H9 (cell line): ENCODE results near the gene TRABD2B. TPM values are rescaled to one million over a fixed set of nuclear protein-coding genes. Genes with fewer than 3 reads are reported as not detected.

Source experiments
- DNase-seq: peaks from one replicate; pipeline ENCODE4 v3.0.0-alpha.2; 2017
- H2AFZ ChIP-seq: one replicate; pipeline ENCODE4 v1.6.1; 2013; ENCODE audit warnings: mild to moderate bottlenecking, low read length, control low read depth, moderate library complexity
- H2AK5ac ChIP-seq: 2 replicates; pipeline ENCODE4 v1.6.1; 2013; ENCODE audit warnings: low read length, control low read depth, mixed read lengths; ENCODE audit not compliant: insufficient read length
- H2BK120ac ChIP-seq: one replicate; pipeline ENCODE4 v1.6.1; 2013; ENCODE audit warnings: low read depth, mild to moderate bottlenecking, low read length, control low read depth, inconsistent platforms; ENCODE audit not compliant: poor library complexity, severe bottlenecking
- H2BK12ac ChIP-seq: 2 replicates; pipeline ENCODE4 v1.6.1; 2013; ENCODE audit warnings: low read length, control low read depth, mixed read lengths, low read depth; ENCODE audit not compliant: insufficient read length
- H2BK15ac ChIP-seq: 2 replicates; pipeline ENCODE4 v1.6.1; 2013; ENCODE audit warnings: low read depth, low read length, control low read depth
- H2BK20ac ChIP-seq: one replicate; pipeline ENCODE4 v1.6.1; 2013; ENCODE audit warnings: low read depth, mild to moderate bottlenecking, low read length, control low read depth, inconsistent platforms; ENCODE audit not compliant: poor library complexity, severe bottlenecking
- H2BK5ac ChIP-seq: 2 replicates; pipeline ENCODE4 v1.6.1; 2013; ENCODE audit warnings: low read length, control low read depth, mixed read lengths; ENCODE audit not compliant: insufficient read length
- H3K14ac ChIP-seq: 2 replicates; pipeline ENCODE4 v1.6.1; 2013; ENCODE audit warnings: low read length, control low read depth; ENCODE audit not compliant: insufficient read depth
- H3K18ac ChIP-seq: 2 replicates; pipeline ENCODE4 v1.6.1; 2013; ENCODE audit warnings: low read depth, mild to moderate bottlenecking, mixed read lengths, low read length, control low read depth; ENCODE audit not compliant: insufficient read length
- H3K23ac ChIP-seq: 2 replicates; pipeline ENCODE4 v1.6.1; 2013; ENCODE audit warnings: low read length, control low read depth, mixed read lengths, low read depth; ENCODE audit not compliant: insufficient read length
- H3K23me2 ChIP-seq: 2 replicates; pipeline ENCODE4 v1.6.1; 2013; ENCODE audit warnings: low read depth, mild to moderate bottlenecking, mixed read lengths, low read length, control low read depth; ENCODE audit not compliant: insufficient read length, poor library complexity, severe bottlenecking
- H3K27ac ChIP-seq: 2 replicates; pipeline ENCODE4 v1.5.1; 2013; ENCODE audit warnings: low read length, control low read depth, mixed read lengths, low read depth; ENCODE audit not compliant: insufficient read length
- H3K27me3 ChIP-seq: 2 replicates; pipeline ENCODE4 v1.6.1; 2013; ENCODE audit warnings: low read length, control low read depth, inconsistent platforms; ENCODE audit not compliant: insufficient read depth
- H3K4ac ChIP-seq: 2 replicates; pipeline ENCODE4 v1.6.1; 2013; ENCODE audit warnings: low read depth, mild to moderate bottlenecking, control low read depth, inconsistent platforms, low read length, moderate library complexity
- H3K4me1 ChIP-seq: 2 replicates; pipeline ENCODE4 v1.6.1; 2013; ENCODE audit warnings: low read length, control low read depth, inconsistent platforms; ENCODE audit not compliant: insufficient read depth
- H3K4me2 ChIP-seq: 2 replicates; pipeline ENCODE4 v1.6.1; 2013; ENCODE audit warnings: low read length, control low read depth, mixed read lengths; ENCODE audit not compliant: insufficient read length, insufficient read depth
- H3K56ac ChIP-seq: 2 replicates; pipeline ENCODE4 v1.6.1; 2013; ENCODE audit warnings: low read depth, mild to moderate bottlenecking, mixed read lengths, low read length, control low read depth; ENCODE audit not compliant: insufficient read length
- H3K79me1 ChIP-seq: 2 replicates; pipeline ENCODE4 v1.6.1; 2013; ENCODE audit warnings: low read depth, mild to moderate bottlenecking, moderate library complexity, low read length, control low read depth, inconsistent platforms; ENCODE audit not compliant: insufficient read depth, poor library complexity, severe bottlenecking
- H3K79me2 ChIP-seq: 2 replicates; pipeline ENCODE4 v1.6.1; 2013; ENCODE audit warnings: low read length, control low read depth, inconsistent platforms; ENCODE audit not compliant: insufficient read depth
- H3K9ac ChIP-seq: 2 replicates; pipeline ENCODE4 v1.6.1; 2013; ENCODE audit warnings: low read length, control low read depth, mixed read lengths; ENCODE audit not compliant: insufficient read length; ENCODE audit errors: extremely low read depth
- H3K9me3 ChIP-seq: one replicate; pipeline ENCODE4 v1.6.1; 2013; ENCODE audit warnings: low read depth, low read length, inconsistent platforms; ENCODE audit not compliant: control insufficient read depth
- H3T11ph ChIP-seq: one replicate; pipeline ENCODE4 v1.6.1; 2013; ENCODE audit warnings: mild to moderate bottlenecking, low read length, control low read depth, inconsistent platforms
- H4K20me1 ChIP-seq: one replicate; pipeline ENCODE4 v1.6.1; 2013; ENCODE audit not compliant: control insufficient read depth, insufficient read length, insufficient read depth
- H4K5ac ChIP-seq: 2 replicates; pipeline ENCODE4 v1.6.1; 2013; ENCODE audit warnings: low read depth, mild to moderate bottlenecking, mixed read lengths, low read length, control low read depth; ENCODE audit not compliant: insufficient read length
- H4K8ac ChIP-seq: replicated peaks from 2 replicates; pipeline ENCODE4 v1.6.1; 2013; ENCODE audit warnings: low read length, control low read depth, mixed read lengths, low read depth; ENCODE audit not compliant: insufficient read length
- H4K91ac ChIP-seq: 2 replicates; pipeline ENCODE4 v1.6.1; 2013; ENCODE audit warnings: low read depth, mild to moderate bottlenecking, moderate library complexity, mixed read lengths, low read length, control low read depth; ENCODE audit not compliant: insufficient read length
- H3K27ac Mint-ChIP-seq, 3 experiments: 2 replicates in 2 of 3; 3 replicates in 1 of 3; pipeline ENCODE4 v1.8.0; 2020 to 2021; ENCODE audit warnings: mixed read lengths in 3 of 3, mild to moderate bottlenecking in 1 of 3, moderate library complexity in 1 of 3
- H3K27me3 Mint-ChIP-seq: 2 replicates; pipeline ENCODE4 v1.8.0; 2021; ENCODE audit warnings: low read depth, mild to moderate bottlenecking, moderate library complexity, mixed read lengths
- H3K36me3 Mint-ChIP-seq, 3 experiments: 2 replicates in 2 of 3; 3 replicates in 1 of 3; pipeline ENCODE4 v1.8.0; 2020 to 2021; ENCODE audit warnings: low read depth in 3 of 3, mixed read lengths in 3 of 3; ENCODE audit not compliant: insufficient read depth in 1 of 3
- H3K4me1 Mint-ChIP-seq, 2 experiments: 2 replicates each; pipeline ENCODE4 v1.8.0; 2020; ENCODE audit warnings: mixed read lengths in 2 of 2
- H3K4me3 Mint-ChIP-seq, 2 experiments: 2 replicates in 1 of 2; 3 replicates in 1 of 2; pipeline ENCODE4 v1.8.0; 2020 to 2021; ENCODE audit warnings: mild to moderate bottlenecking in 2 of 2, mixed read lengths in 2 of 2, moderate library complexity in 1 of 2
- H3K9me3 Mint-ChIP-seq, 2 experiments: 2 replicates in 1 of 2; 3 replicates in 1 of 2; pipeline ENCODE4 v1.8.0; 2020; ENCODE audit warnings: mild to moderate bottlenecking in 2 of 2, mixed read lengths in 2 of 2, moderate library complexity in 1 of 2
- WGBS: extraction: QIAGEN DNeasy Blood & Tissue Kit; methylation state at CpG from one replicate; pipeline ENCODE4 v1.1.7; 2013; ENCODE audit warnings: missing lambda C conversion rate, low lambda C conversion rate, mixed read lengths; ENCODE audit not compliant: insufficient read length; ENCODE audit errors: extremely low coverage; 5-methylcytosine and 5-hydroxymethylcytosine counted together
- total RNA-seq: library from RNA; stranded (reverse); gene quantifications from 2 replicates; pipeline ENCODE4 v1.2.1, GENCODE V29; 2021
- TF ChIP-seq, protein P1 (sequence below): fragments of 200-600 bp; sonication (generic); conservative IDR thresholded peaks from 3 replicates; pipeline ENCODE4 v1.8.0; 2021; ENCODE audit warnings: antibody characterized with exemption, mild to moderate bottlenecking

TRABD2B gene
- total RNA-seq, 1 experiment from 2014 or later, result 2.3 TPM

DNA sequence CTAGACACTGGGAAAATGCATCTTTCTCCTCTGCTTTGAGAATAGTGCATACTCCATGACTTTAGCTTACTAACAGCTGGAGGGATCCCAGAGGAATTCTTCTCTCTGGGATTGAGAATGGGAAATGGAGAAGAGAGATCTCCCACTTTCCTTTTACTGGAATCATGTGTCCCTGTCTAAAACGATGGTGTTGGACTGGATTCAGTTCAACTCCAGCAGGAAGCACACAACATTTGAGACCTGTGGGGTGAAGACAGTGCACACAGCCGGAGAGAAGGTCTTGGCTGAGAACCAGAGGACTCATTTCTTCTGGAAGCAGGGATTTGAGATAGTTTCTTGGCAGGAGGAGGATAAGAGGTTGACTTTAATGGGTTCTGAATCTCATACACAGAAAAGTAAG, 58.7 kb downstream of the TRABD2B start:
- Mint-ChIP-seq H3K4me3 (no peak overlapping the region), H3K36me3 (no peaks in the 10 kb centered on the region; a peak in 1 of 7 replicates), H3K9me3 (no peaks in the 10 kb centered on the region), H3K27ac (no peak overlapping the region), H3K27me3 (peaks cover 4% of the 10 kb centered on the region), H3K4me1 (peaks cover 4% of the 10 kb centered on the region in 2 experiments)
- H3K27me3 ChIP-seq, result no peaks in the 10 kb centered on the region
- H2BK12ac ChIP-seq, result no peak overlapping the region
- H2BK5ac ChIP-seq, result no peak overlapping the region
- no peak overlapping the region for H3T11ph ChIP-seq
- no peak overlapping the region for H3K18ac ChIP-seq
- H2AK5ac ChIP-seq, result no peak overlapping the region
- H3K27ac ChIP-seq, result no peak overlapping the region
- H4K91ac ChIP-seq, result no peak overlapping the region
- no peaks in the 10 kb centered on the region for H3K23me2 ChIP-seq
- H3K56ac ChIP-seq, result no peak overlapping the region
- H3K9me3 ChIP-seq, result no peaks in the 10 kb centered on the region
- no peak overlapping the region for H4K8ac ChIP-seq
- H3K23ac ChIP-seq, result no peak overlapping the region
- peaks cover 3% of the 10 kb centered on the region; the same call in 1 of the 2 replicates for H3K79me2 ChIP-seq
- H3K4ac ChIP-seq, result no peak overlapping the region
- peaks cover under 1% of the 10 kb centered on the region; the same call in 1 of the 2 replicates for H3K4me1 ChIP-seq
- H4K5ac ChIP-seq, result no peak overlapping the region
- H3K9ac ChIP-seq, result no peak overlapping the region
- DNase-seq, result no peak
- H2BK15ac ChIP-seq, result no peak overlapping the region
- H2BK20ac ChIP-seq, result no peak overlapping the region
- H2BK120ac ChIP-seq, result no peak overlapping the region
- no peak overlapping the region for H3K4me2 ChIP-seq
- no peaks in the 10 kb centered on the region for H3K79me1 ChIP-seq
- no peak overlapping the region for H3K14ac ChIP-seq
- no peak overlapping the region for H2AFZ ChIP-seq
- H4K20me1 ChIP-seq, result no peaks in the 10 kb centered on the region
- WGBS, result no CpG with 5 or more reads among the region's 2 CpGs
- TF ChIP-seq, protein P1, sequence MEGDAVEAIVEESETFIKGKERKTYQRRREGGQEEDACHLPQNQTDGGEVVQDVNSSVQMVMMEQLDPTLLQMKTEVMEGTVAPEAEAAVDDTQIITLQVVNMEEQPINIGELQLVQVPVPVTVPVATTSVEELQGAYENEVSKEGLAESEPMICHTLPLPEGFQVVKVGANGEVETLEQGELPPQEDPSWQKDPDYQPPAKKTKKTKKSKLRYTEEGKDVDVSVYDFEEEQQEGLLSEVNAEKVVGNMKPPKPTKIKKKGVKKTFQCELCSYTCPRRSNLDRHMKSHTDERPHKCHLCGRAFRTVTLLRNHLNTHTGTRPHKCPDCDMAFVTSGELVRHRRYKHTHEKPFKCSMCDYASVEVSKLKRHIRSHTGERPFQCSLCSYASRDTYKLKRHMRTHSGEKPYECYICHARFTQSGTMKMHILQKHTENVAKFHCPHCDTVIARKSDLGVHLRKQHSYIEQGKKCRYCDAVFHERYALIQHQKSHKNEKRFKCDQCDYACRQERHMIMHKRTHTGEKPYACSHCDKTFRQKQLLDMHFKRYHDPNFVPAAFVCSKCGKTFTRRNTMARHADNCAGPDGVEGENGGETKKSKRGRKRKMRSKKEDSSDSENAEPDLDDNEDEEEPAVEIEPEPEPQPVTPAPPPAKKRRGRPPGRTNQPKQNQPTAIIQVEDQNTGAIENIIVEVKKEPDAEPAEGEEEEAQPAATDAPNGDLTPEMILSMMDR, result no peak
